WERI-Rb-1 (cell line): Measurements from ENCODE around the gene PTGS2.

Experiments used
- DNase-seq: peaks from one replicate; pipeline ENCODE4 v3.0.0-alpha.2; 2020
- H3K27ac ChIP-seq: fragments of 250-450 bp; sonication (Bioruptor Pico); 2 replicates; pipeline ENCODE4 v1.5.1; 2020; ENCODE audit warnings: mild to moderate bottlenecking, moderate library complexity
- H3K27me3 ChIP-seq: fragments of 250-450 bp; sonication (Bioruptor Pico); 2 replicates; pipeline ENCODE4 v1.5.1; 2021; ENCODE audit warnings: mild to moderate bottlenecking, low read depth, moderate library complexity; ENCODE audit not compliant: insufficient read depth, severe bottlenecking
- H3K36me3 ChIP-seq: fragments of 250-450 bp; sonication (Bioruptor Pico); 2 replicates; pipeline ENCODE4 v1.5.1; 2020; ENCODE audit warnings: mild to moderate bottlenecking, moderate library complexity
- H3K4me3 ChIP-seq: 2 replicates; pipeline ENCODE4 v1.5.1; 2011; ENCODE audit warnings: low read depth, mild to moderate bottlenecking, control low read depth, low read length
- H3K9me3 ChIP-seq: fragments of 250-450 bp; sonication (Bioruptor Pico); 2 replicates; pipeline ENCODE4 v1.5.1; 2021; ENCODE audit warnings: mild to moderate bottlenecking, moderate library complexity; ENCODE audit not compliant: severe bottlenecking
- TF ChIP-seq, protein P1 (sequence below): IDR thresholded peaks from 2 replicates; pipeline ENCODE4 v1.5.1; 2011; ENCODE audit warnings: low read depth, mild to moderate bottlenecking, control low read depth, inconsistent platforms, low read length

PTGS2 gene

DNA sequence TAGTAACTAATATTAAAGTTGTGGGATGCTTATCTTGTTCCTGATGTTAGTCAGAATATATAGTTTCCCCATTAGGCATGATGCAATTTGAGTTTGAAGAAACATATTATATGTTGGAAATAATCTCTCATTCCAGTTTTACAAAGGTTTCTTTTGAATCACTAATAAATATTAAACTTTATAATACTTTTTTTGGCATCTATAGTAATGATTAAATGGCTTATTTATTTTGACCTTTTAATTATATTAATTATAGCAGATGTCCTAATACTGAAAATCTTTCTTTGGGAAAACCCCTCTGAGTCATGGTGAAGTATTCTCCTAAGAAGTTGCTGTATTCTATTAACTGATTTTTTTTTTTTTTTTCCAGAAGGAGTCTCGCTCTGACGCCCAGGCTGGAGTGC lies 28.5 kb upstream of the PTGS2 start:
- no peak overlapping the region for H3K27ac ChIP-seq
- DNase-seq = no peak
- TF ChIP-seq, protein P1, sequence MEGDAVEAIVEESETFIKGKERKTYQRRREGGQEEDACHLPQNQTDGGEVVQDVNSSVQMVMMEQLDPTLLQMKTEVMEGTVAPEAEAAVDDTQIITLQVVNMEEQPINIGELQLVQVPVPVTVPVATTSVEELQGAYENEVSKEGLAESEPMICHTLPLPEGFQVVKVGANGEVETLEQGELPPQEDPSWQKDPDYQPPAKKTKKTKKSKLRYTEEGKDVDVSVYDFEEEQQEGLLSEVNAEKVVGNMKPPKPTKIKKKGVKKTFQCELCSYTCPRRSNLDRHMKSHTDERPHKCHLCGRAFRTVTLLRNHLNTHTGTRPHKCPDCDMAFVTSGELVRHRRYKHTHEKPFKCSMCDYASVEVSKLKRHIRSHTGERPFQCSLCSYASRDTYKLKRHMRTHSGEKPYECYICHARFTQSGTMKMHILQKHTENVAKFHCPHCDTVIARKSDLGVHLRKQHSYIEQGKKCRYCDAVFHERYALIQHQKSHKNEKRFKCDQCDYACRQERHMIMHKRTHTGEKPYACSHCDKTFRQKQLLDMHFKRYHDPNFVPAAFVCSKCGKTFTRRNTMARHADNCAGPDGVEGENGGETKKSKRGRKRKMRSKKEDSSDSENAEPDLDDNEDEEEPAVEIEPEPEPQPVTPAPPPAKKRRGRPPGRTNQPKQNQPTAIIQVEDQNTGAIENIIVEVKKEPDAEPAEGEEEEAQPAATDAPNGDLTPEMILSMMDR = no peak
- H3K27me3 ChIP-seq = no peaks in the 10 kb centered on the region
- H3K9me3 ChIP-seq = no peaks in the 10 kb centered on the region
- no peaks in the 10 kb centered on the region for H3K36me3 ChIP-seq
- H3K4me3 ChIP-seq = no peak overlapping the region

DNA sequence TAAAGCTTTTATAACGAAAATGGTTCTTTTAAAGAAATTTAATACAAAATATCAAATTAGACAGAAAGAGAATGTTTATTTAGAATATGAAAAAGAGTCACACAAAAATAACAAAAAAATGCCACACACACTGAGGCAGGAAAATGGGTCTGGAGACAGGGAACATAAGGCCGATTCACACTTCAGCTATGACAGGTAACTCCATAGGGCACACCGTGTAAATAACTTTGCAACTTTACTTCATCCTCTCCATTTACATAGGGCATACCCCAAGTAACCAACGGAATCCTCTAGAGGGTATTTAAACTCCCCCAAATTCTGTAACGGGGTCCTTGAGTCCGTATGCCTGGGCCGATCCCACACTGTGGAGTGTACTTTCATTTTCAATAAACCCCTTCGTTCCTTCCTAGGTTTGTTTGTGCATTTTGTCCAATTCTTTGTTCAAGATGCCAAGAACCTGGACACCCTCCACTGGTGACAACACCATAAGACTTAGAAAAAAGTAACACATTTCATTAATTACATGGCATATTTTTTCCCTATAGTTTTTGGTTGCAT lies 23.1 kb upstream of the PTGS2 start:
- no peak overlapping the region for H3K4me3 ChIP-seq
- H3K36me3 ChIP-seq = no peaks in the 10 kb centered on the region
- no peak overlapping the region for H3K27ac ChIP-seq
- H3K27me3 ChIP-seq = no peaks in the 10 kb centered on the region
- no peaks in the 10 kb centered on the region for H3K9me3 ChIP-seq
- DNase-seq = no peak
- TF ChIP-seq, protein P1 = no peak

DNA sequence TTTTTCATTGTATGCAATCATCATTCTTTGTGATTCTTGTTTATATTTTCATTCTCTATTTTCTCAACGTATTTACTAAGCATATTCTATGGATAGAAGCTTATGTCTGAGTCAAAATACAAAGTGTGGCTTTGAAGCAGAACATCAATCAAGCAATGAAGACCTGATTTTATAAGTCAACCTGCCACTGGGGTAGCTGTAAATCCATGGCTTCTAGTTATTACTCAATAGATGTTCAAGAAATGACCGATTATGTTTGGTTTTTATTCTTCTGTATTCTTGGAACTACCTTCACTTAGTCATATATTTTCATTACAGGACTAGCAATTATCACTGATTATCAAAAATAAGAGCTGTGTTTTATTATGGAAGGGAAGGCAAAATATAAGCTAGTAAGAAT lies 20.5 kb upstream of the PTGS2 start:
- H3K27ac ChIP-seq = no peak overlapping the region
- no peak for DNase-seq
- H3K36me3 ChIP-seq = no peaks in the 10 kb centered on the region
- H3K4me3 ChIP-seq = no peak overlapping the region
- no peaks in the 10 kb centered on the region for H3K27me3 ChIP-seq
- no peaks in the 10 kb centered on the region for H3K9me3 ChIP-seq
- TF ChIP-seq, protein P1 = no peak

DNA sequence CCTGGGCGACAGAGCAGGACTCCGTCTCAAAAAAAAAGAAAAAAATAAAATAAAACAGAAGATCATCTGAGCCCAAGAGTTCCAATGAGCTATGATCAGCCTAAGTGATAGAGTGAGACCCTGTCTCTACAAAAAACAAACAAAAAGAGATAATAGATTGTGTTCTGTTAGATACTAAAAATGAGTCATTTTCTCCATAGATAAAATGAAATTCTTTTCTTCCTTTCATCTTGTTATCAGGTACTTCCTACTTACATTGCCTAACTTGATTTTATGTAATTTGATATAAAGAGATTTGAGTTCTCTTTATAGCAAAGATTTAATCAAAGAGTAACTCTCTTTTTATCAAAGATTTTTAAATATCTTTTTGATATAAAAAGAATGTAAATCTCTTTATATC lies 19.3 kb upstream of the PTGS2 start:
- no peak overlapping the region for H3K27ac ChIP-seq
- no peaks in the 10 kb centered on the region for H3K9me3 ChIP-seq

DNA sequence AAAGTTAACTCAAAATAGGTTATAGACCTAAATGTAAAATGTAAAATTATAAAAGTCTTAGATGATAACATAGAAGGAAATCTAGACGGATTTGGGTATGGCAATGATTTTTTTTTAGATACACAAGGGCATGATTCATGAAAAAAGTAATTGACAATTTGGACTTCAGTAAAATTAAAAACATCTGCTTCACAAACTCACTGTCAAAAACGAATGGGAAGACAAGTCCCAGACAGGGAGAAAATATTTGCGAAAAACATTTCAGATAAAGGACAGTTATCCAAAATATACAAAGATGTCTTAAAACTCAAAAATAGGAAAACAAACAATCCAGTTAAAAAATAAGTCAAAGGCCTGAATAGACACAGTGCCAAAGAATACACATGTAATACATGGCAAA lies 9.7 kb upstream of the PTGS2 start:
- TF ChIP-seq, protein P1 = no peak

More for the DNA sequence above, 19.3 kb upstream of the PTGS2 start:
- Histone ChIP-seq H3K4me3 (no peak overlapping the region), H3K27me3 (no peaks in the 10 kb centered on the region), H3K36me3 (no peaks in the 10 kb centered on the region)
- TF ChIP-seq, protein P1 = no peak
- DNase-seq = no peak

DNA sequence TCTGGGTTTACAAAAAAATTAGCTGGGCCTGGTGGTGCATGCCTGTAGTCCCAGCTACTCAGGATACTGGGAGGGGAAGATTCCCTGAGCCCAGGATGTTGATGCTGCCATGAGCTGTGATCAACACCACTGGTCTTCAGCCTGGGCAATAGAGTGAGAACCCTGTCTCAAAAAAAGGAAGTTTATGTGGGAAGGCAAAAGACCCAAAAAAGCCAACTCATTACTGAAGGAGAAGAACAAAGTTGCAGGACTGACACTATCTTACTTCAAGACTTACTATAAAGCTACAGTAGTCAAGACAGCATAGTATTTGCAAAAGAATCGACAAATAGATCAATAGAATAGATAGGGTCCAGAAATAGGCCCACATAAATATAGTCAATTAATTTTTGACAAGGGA lies 9.2 kb upstream of the PTGS2 start:
- Histone ChIP-seq H3K9me3 (no peaks in the 10 kb centered on the region), H3K27ac (no peak overlapping the region), H3K36me3 (no peaks in the 10 kb centered on the region), H3K27me3 (no peaks in the 10 kb centered on the region), H3K4me3 (no peak overlapping the region)
- TF ChIP-seq, protein P1 = no peak
- DNase-seq = no peak

More for the DNA sequence above, 9.7 kb upstream of the PTGS2 start:
- Histone ChIP-seq H3K4me3 (no peak overlapping the region), H3K36me3 (no peaks in the 10 kb centered on the region), H3K9me3 (no peaks in the 10 kb centered on the region), H3K27me3 (no peaks in the 10 kb centered on the region), H3K27ac (no peak overlapping the region)
- no peak for DNase-seq
